Effector CD8-positive, alpha-beta T cell (primary cell): ENCODE data around the gene FRMPD4.

Experiments used
- DNase-seq: peaks from one replicate; lab custom pipeline; 2025; lab: John Stamatoyannopoulos, UW

The FRMPD4 gene

DNA sequence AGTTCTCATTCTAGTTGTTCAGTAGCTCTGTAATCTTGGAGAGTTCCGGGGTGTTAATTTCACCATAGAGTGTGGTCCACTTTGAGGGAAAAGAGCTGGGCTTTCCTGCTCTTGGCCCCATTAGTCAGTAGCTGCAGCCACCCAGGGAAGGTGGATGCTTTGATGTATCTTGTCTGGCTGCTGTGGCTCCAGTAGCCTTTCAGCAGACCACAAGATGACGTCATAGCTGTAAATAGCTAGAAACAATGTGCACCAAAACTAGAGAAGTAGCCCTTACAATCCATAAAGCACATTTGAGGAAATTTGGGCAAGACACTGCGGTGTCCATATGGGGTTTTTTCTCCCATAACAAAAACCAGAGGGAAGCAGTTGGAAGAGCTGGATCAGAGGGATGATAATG lies 620.0 kb downstream of the FRMPD4 start:
- no peak for DNase-seq

DNA sequence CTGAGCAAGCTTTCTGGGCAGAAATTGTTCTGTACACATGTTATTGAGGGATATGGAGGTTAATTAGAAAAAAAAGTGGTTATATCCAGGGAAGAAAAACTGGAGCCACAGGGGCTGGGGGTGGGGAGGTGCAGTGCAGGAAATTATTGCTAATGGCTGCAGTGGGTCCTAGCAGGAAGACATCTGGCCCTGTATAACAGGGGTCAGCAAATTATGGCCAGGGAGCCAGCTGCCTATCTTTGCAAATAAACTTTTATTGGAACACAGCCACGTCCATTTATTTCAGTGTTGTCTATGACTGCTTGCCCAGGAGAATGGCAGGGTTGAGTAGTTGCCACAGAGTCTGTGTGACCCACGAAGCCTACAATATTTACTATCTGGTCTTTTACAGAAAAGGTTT lies 629.6 kb downstream of the FRMPD4 start:
- no peak for DNase-seq

GRCh38 chrX:12768491-12768890 lies 630.2 kb downstream of the FRMPD4 start:
- no peak for DNase-seq

GRCh38 chrX:12770440-12770839 lies 632.2 kb downstream of the FRMPD4 start:
- DNase-seq = no peak

DNA sequence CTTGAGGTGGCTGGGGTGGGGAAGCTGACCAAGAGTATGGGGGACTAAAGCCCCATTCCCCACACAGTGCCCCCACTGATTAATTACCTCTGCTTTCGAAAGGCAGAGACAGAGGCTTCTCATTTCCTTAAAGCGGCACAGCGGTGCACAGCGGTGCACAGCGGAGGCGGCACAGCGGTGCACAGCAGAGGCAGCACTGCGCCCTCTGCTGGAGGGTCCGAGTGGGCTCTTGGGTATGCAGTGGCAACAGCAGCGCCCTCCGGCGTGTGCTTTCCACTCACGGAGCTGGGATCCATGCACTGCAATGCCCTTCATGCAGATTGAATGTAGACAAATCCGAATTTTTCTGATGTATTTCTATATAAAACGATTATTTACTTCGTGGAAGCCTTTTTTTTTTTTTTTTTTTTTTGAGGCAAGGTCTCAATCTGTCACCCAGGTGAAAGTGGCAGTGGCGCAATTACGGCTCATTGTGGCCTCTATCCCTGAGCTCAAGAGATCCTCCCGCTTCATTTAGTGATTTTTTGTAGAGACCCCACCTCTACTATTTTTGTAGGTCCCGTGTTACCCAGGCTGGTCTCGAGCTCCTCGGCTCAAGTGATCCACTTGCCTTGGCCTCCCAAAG lies 633.3 kb downstream of the FRMPD4 start:
- peak; percentile 45 for DNase-seq
